Upper lobe of left lung (tissue), 6 donors: Measurements from ENCODE around the gene KCNJ18. TPM values are rescaled to one million over a fixed set of nuclear protein-coding genes. Genes with fewer than 3 reads are reported as not detected.
"Not testable (repeated sequence)": the region's sequence is repeated elsewhere in the genome, so short reads cannot be mapped to it uniquely, and the experiment has no call there.

Experiments
- ATAC-seq, 2 donors: fragments of 200-7000 bp; cut with Tn5 transposase; one replicate each; pipeline ENCODE4 v1.9.1; 2022; ENCODE audit warnings: mild to moderate bottlenecking in 2 of 2, moderate library complexity in 2 of 2; ENCODE audit not compliant: low FRiP score in 2 of 2
- DNase-seq, 2 donors: peaks; one replicate each; pipeline ENCODE4 v3.0.0-alpha.2; 2019 to 2020
- H3K27ac ChIP-seq, 4 donors: fragments of 200-600 bp; sonication (generic); one replicate each; pipeline ENCODE4 v1.5.1; 2016 to 2019
- H3K27me3 ChIP-seq, 4 donors: fragments of 200-600 bp; sonication (generic); one replicate each; pipeline ENCODE4 v1.5.1; 2017 to 2019
- H3K36me3 ChIP-seq, 4 donors: fragments of 200-600 bp; sonication (generic); one replicate each; pipeline ENCODE4 v1.5.1; 2016 to 2019
- H3K4me1 ChIP-seq, 4 donors: fragments of 200-600 bp; sonication (generic); one replicate each; pipeline ENCODE4 v1.5.1; 2018 to 2019
- H3K4me3 ChIP-seq, 4 donors: fragments of 200-600 bp; sonication (generic); one replicate each; pipeline ENCODE4 v1.5.1; 2017 to 2019; ENCODE audit warnings: mild to moderate bottlenecking in 2 of 4, moderate library complexity in 1 of 4
- H3K9me3 ChIP-seq, 4 donors: fragments of 200-600 bp; sonication (generic); one replicate each; pipeline ENCODE4 v1.5.1; 2018 to 2019
- CTCF ChIP-seq, 6 experiments: fragments of 450-650 bp in 4 of 6; fragments of 200-600 bp in 2 of 6; sonication (generic) in 2 of 6; IDR thresholded peaks; one replicate each; pipeline ENCODE4 v1.5.1; 2016 to 2019; ENCODE audit warnings: antibody characterized with exemption in 6 of 6
- EP300 ChIP-seq, 4 donors: sonication (generic); formaldehyde crosslinking; IDR thresholded peaks; one replicate each; pipeline ENCODE4 v1.5.1; 2017; ENCODE audit warnings: antibody characterized with exemption in 4 of 4, control low read depth in 2 of 4
- POLR2A ChIP-seq, 4 donors: fragments of 450-650 bp; IDR thresholded peaks; one replicate each; pipeline ENCODE4 v1.5.1; 2016 to 2017; ENCODE audit warnings: antibody characterized with exemption in 4 of 4, mild to moderate bottlenecking in 2 of 4
- POLR2AphosphoS5 ChIP-seq, 2 donors: sonication (generic); formaldehyde crosslinking; IDR thresholded peaks; one replicate each; pipeline ENCODE4 v1.5.1; 2017; ENCODE audit warnings: antibody characterized with exemption in 2 of 2
- WGBS, 2 donors: methylation state at CpG; one replicate each; pipeline ENCODE4 v1.1.5; 2017 to 2018; 5-methylcytosine and 5-hydroxymethylcytosine counted together
- total RNA-seq, 6 donors: library from RNA; depleted of rRNA in 4 of 6; stranded (reverse); fragments of >200 nt in 4 of 6; gene quantifications; one replicate each; pipeline versions ENCODE4 v1.1.0 to v1.2.1, GENCODE V29; 2016 to 2021
- donor health status: DM: no; HTN: no; CAD: no; lungs with moderate emphysema.
- donor health status: DM: no; HTN: yes; CAD: no; lungs with severe emphysema.

KCNJ18 gene
- total RNA-seq, 6 donors from 2014 or later = not detected

GRCh38 chr17:21674242-21674731 is 18.0 kb upstream of the KCNJ18 start:
- ATAC-seq (peak in 1 of 2 donors; percentile 21), DNase-seq (peak in 1 of 2 donors; percentile 85)
- Histone ChIP-seq H3K9me3 (peaks cover 0 to 4% (median 0%) of the 10 kb centered on the region in 4 donors), H3K4me1 (no peaks in the 10 kb centered on the region), H3K36me3 (no peaks in the 10 kb centered on the region), H3K27ac (no peak overlapping the region), H3K27me3 (no peaks in the 10 kb centered on the region), H3K4me3 (no peak overlapping the region)
- TF ChIP-seq CTCF (IDR thresholded peaks at IDR 0.05) = no peak
- TF ChIP-seq EP300 (IDR thresholded peaks at IDR 0.05) = no peak
- no peak for TF ChIP-seq POLR2AphosphoS5 (IDR thresholded peaks at IDR 0.05)
- TF ChIP-seq POLR2A (IDR thresholded peaks at IDR 0.05) = no peak
- WGBS, 2 donors = 90 to 92% methylated on average over 43 of the region's 43 CpGs

GRCh38 chr17:21674891-21675738 is 17.2 kb upstream of the KCNJ18 start:
- H3K4me3 ChIP-seq, H3K9me3 ChIP-seq, H3K27ac ChIP-seq, DNase-seq, H3K36me3 ChIP-seq, ATAC-seq, H3K4me1 ChIP-seq, H3K27me3 ChIP-seq: not testable (repeated sequence)
- 79 to 86% methylated on average over 17 of the region's 17 CpGs for WGBS, 2 donors

DNA sequence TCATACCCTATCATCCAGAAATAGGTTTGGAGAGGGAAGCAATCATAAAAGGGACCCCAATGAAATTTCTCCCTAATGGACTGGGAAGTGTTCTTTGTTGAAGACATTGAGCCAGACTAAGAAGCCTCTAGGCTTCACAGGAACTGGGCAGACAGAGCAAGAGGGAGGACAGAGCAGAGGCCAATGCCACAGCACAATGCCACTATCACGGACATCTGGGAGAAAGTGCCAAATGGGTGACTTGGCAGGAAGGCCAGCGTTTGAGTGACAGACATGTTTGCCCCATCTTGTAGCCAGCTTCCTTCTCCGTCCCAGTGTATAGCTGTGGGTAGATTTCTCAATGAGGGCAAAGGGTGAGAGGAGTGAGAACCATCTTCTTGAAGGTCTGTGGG is 16.6 kb upstream of the KCNJ18 start:
- not testable (repeated sequence) for DNase-seq, H3K27ac ChIP-seq, H3K4me1 ChIP-seq, H3K4me3 ChIP-seq, H3K9me3 ChIP-seq, H3K27me3 ChIP-seq, ATAC-seq, H3K36me3 ChIP-seq
- WGBS, 2 donors = 82 to 90% methylated on average over 3 of the region's 3 CpGs

GRCh38 chr17:21676281-21677111 is 15.8 kb upstream of the KCNJ18 start:
- TF ChIP-seq POLR2A (IDR thresholded peaks at IDR 0.05) (no peak), EP300 (IDR thresholded peaks at IDR 0.05) (no peak), CTCF (IDR thresholded peaks at IDR 0.05) (no peak), POLR2AphosphoS5 (IDR thresholded peaks at IDR 0.05) (no peak)
- Histone ChIP-seq H3K4me3 (no peak overlapping the region), H3K4me1 (no peaks in the 10 kb centered on the region), H3K27ac (no peak overlapping the region), H3K36me3 (no peaks in the 10 kb centered on the region), H3K9me3 (peaks cover 0 to 4% (median 0%) of the 10 kb centered on the region in 4 donors), H3K27me3 (no peaks in the 10 kb centered on the region)
- 81% methylated on average over 30 of the region's 30 CpGs for WGBS, 2 donors
- DNase-seq (peak in 1 of 2 donors; percentile 61), ATAC-seq (peak; percentile 60 to 81)

DNA sequence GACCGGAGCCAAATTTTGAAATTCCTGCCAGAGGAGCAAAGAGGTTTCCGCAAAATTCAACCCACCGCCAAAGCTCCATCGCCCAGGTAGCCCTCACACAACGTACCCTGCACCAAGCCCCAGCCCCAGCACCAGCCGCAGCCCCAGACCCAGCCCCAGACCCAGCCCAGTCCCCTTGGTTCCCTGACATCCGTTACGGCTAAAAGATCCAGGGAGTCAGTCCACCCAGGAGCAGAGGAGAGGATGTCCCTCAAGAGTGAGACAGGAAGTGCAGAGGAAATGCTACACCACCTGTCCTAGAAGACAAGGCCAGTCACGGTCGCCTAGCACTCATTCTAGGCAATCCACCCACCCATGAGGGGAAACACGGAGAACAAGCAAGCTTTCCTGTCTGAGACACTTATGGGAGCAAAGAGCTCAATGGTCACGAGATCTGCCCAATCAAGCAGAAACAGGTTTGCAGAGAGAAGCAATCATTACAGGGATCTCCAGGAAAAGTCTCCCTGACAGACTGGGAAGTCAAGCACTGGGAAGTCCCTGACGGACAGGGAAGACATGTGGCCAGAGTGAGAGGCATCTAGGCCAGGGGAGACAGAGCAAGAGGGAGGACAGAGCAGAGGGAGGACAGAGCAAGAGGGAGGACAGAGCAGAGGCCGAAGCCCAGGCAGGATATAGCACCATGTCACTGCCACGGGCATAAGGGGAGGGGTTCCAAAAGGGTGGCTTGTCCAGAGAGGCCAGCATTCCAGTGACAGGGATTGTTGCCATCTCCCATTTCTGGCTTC is 15.0 kb upstream of the KCNJ18 start:
- Histone ChIP-seq H3K27ac (no peak overlapping the region), H3K9me3 (peaks cover 0 to 4% (median 0%) of the 10 kb centered on the region in 4 donors), H3K4me1 (no peaks in the 10 kb centered on the region), H3K36me3 (no peaks in the 10 kb centered on the region), H3K27me3 (no peaks in the 10 kb centered on the region), H3K4me3 (no peak overlapping the region)
- ATAC-seq = peak; percentile 31 to 64
- peak in 1 of 2 donors; percentile 55 for DNase-seq
- no peak for TF ChIP-seq POLR2A (IDR thresholded peaks at IDR 0.05)
- no peak for TF ChIP-seq CTCF (IDR thresholded peaks at IDR 0.05)
- TF ChIP-seq POLR2AphosphoS5 (IDR thresholded peaks at IDR 0.05) = no peak
- no peak for TF ChIP-seq EP300 (IDR thresholded peaks at IDR 0.05)
- WGBS, 2 donors = 63 to 76% methylated on average over 15 of the region's 15 CpGs
